PC-9 (cell line): ENCODE results near the gene TNFSF11.

Experiments used
- EZH2 ChIP-seq: fragments of 200-600 bp; sonication (generic); IDR thresholded peaks from 2 replicates; pipeline ENCODE4 v1.8.0; 2017; ENCODE audit warnings: antibody characterized with exemption, low read depth
- TF ChIP-seq, protein P1 (sequence below): fragments of 200-600 bp; sonication (generic); conservative IDR thresholded peaks from 2 replicates; pipeline ENCODE4 v1.6.1; 2017; ENCODE audit warnings: mixed run types, antibody characterized with exemption, mild to moderate bottlenecking, moderate library complexity

DNA sequence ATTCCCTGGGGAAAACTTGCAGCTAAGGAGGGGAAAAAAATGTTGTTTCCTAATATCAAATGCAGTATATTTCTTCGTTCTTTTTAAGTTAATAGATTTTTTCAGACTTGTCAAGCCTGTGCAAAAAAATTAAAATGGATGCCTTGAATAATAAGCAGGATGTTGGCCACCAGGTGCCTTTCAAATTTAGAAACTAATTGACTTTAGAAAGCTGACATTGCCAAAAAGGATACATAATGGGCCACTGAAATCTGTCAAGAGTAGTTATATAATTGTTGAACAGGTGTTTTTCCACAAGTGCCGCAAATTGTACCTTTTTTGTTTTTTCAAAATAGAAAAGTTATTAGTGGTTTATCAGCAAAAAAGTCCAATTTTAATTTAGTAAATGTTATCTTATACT is 33.6 kb downstream of the TNFSF11 start:
- TF ChIP-seq, protein P1, sequence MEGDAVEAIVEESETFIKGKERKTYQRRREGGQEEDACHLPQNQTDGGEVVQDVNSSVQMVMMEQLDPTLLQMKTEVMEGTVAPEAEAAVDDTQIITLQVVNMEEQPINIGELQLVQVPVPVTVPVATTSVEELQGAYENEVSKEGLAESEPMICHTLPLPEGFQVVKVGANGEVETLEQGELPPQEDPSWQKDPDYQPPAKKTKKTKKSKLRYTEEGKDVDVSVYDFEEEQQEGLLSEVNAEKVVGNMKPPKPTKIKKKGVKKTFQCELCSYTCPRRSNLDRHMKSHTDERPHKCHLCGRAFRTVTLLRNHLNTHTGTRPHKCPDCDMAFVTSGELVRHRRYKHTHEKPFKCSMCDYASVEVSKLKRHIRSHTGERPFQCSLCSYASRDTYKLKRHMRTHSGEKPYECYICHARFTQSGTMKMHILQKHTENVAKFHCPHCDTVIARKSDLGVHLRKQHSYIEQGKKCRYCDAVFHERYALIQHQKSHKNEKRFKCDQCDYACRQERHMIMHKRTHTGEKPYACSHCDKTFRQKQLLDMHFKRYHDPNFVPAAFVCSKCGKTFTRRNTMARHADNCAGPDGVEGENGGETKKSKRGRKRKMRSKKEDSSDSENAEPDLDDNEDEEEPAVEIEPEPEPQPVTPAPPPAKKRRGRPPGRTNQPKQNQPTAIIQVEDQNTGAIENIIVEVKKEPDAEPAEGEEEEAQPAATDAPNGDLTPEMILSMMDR = no peak
- TF ChIP-seq EZH2 = no peak
